Body of pancreas (tissue), 4 donors: ENCODE results near the gene AJAP1. TPM values are rescaled to one million over a fixed set of nuclear protein-coding genes. Genes with fewer than 3 reads are reported as not detected.

Experiments used
- ATAC-seq: fragments of 150-250 bp; one replicate; pipeline ENCODE4 v1.9.1; 2016
- DNase-seq, 4 donors: peaks; one replicate each; pipeline ENCODE4 v3.0.0-alpha.2; 2019
- H3K27ac ChIP-seq, 4 donors: fragments of 200-600 bp; sonication (generic); 1 replicate in 3 of 4; 2 replicates in 1 of 4; pipeline versions ENCODE4 v1.5.1 to v1.6.1; 2016 to 2019; ENCODE audit warnings: mild to moderate bottlenecking in 1 of 4, mixed read lengths in 1 of 4, moderate library complexity in 1 of 4
- H3K27me3 ChIP-seq, 2 donors: fragments of 200-600 bp; sonication (generic); one replicate each; pipeline ENCODE4 v1.6.0; 2016; ENCODE audit warnings: mild to moderate bottlenecking in 1 of 2
- H3K36me3 ChIP-seq, 2 donors: fragments of 200-600 bp; sonication (generic); replicated peaks in 1 of 2; 2 replicates each; pipeline ENCODE4 v1.5.1; 2016; ENCODE audit warnings: low read depth in 2 of 2; ENCODE audit not compliant: insufficient read depth in 1 of 2
- H3K4me1 ChIP-seq: fragments of 200-600 bp; sonication (generic); one replicate; pipeline ENCODE4 v1.6.0; 2016
- H3K4me3 ChIP-seq, 2 donors: fragments of 200-600 bp; sonication (generic); 1 replicate in 1 of 2; 2 replicates in 1 of 2; pipeline ENCODE4 v1.5.1; 2016 to 2019
- H3K9me3 ChIP-seq, 3 donors: fragments of 200-600 bp; sonication (generic); 1 replicate in 2 of 3; 2 replicates in 1 of 3; pipeline ENCODE4 v1.5.1; 2016
- POLR2A ChIP-seq, 3 donors: fragments of 450-650 bp; IDR thresholded peaks; one replicate each; pipeline ENCODE4 v1.6.1; 2016; ENCODE audit warnings: antibody characterized with exemption in 3 of 3, mild to moderate bottlenecking in 2 of 3
- WGBS, 2 donors: methylation state at CpG; one replicate each; pipeline ENCODE4 v1.1.5; 2017; 5-methylcytosine and 5-hydroxymethylcytosine counted together
- intact Hi-C: fragments of 100-400 bp; cut with DNase I; formaldehyde crosslinking; loops from one replicate; pipeline ENCODE4 v1.15.1; 2023
- total RNA-seq, 2 donors: library from RNA; depleted of rRNA; stranded (reverse); fragments of >200 nt; gene quantifications; one replicate each; pipeline ENCODE4 v1.1.0, GENCODE V29; 2016
- TF ChIP-seq, protein P1 (sequence below), 7 experiments: fragments of 450-650 bp in 4 of 7; fragments of 200-600 bp in 3 of 7; sonication (generic) in 3 of 7; IDR thresholded peaks; one replicate each; pipeline ENCODE4 v1.5.1; 2016 to 2019; ENCODE audit warnings: antibody characterized with exemption in 7 of 7

Gene AJAP1
- total RNA-seq, 2 donors from 2014 or later, result 0.66 to 2.9 TPM

DNA sequence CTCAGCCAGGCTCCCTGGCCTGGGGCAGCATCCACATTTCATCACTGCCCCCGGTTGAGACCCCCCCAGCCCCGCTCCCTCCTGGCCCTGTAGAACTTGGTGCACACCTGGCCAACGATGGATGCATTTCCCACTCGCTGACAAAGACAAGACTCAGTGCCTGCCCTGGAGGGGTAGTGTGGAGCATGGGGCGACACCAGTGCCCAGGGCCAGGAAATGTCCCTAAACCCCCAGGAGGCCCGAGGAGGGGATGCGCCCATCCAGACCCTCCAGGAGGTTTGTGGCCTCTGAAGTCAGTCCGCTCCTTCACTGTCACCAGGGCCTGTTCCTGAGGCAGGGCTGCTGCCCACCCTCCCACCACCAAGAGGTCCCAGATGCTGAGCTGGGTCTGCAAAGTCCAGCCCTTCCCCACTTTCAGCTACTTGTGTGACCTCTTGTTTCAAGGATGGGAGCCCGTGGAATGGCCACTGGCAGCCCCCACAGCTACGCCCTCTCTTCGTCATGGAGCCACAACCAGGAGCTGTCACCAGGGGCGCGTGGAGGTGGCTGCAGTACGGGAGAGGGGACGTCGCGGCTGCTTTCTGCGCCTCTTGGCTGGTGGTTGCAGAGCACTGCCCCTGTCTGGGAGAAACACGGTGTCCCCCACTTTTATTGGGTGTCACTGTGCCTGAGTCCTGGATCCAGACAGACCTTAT is 35.7 kb downstream of the AJAP1 start:
- Histone ChIP-seq H3K4me1 (no peaks in the 10 kb centered on the region), H3K27me3 (no peaks in the 10 kb centered on the region), H3K27ac (no peak overlapping the region), H3K36me3 (no peaks in the 10 kb centered on the region), H3K9me3 (no peaks in the 10 kb centered on the region), H3K4me3 (no peak overlapping the region)
- no peak for ATAC-seq
- intact Hi-C loops, result no loop called here
- no peak for DNase-seq
- no peak for TF ChIP-seq POLR2A (IDR thresholded peaks at IDR 0.05)
- TF ChIP-seq, protein P1, sequence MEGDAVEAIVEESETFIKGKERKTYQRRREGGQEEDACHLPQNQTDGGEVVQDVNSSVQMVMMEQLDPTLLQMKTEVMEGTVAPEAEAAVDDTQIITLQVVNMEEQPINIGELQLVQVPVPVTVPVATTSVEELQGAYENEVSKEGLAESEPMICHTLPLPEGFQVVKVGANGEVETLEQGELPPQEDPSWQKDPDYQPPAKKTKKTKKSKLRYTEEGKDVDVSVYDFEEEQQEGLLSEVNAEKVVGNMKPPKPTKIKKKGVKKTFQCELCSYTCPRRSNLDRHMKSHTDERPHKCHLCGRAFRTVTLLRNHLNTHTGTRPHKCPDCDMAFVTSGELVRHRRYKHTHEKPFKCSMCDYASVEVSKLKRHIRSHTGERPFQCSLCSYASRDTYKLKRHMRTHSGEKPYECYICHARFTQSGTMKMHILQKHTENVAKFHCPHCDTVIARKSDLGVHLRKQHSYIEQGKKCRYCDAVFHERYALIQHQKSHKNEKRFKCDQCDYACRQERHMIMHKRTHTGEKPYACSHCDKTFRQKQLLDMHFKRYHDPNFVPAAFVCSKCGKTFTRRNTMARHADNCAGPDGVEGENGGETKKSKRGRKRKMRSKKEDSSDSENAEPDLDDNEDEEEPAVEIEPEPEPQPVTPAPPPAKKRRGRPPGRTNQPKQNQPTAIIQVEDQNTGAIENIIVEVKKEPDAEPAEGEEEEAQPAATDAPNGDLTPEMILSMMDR (IDR thresholded peaks at IDR 0.05), result no peak
- 79 to 85% methylated on average over 13 to 19 of the region's 19 CpGs for WGBS, 2 donors

DNA sequence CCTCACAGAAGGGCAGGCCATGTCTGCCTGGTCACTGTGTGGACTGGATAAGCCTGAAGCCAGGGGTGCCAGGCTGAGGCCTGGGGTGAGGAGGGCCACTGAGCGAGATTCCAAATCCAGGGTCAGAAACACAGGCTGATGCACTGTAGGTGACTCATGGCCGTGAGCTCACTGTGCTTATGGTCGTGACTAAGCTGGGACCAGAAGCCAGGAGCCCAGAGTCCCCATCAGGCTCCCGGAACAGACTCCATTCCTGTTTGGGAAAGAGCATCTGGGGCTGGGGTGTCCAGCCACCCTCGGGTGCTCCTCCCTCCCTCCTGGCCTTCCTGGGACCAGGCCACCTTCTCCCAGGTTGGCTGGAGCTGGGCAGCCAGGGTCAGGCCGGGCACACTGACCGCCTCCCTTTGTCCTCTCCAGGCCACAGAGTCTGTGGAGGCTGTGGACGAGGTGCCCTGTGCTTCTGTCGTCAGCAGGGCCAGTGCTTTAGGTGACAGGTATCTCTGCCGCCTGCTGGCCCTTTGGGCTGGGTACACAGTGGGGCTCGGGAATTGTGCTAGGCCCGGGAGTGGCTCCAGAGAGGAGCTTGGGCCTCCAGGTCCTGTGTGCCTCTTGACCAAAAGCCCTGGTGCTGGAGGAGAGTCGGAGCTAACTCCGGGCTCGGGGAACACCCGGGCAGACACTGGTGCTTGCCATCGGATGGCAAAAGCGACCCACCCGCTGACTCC is 36.7 kb downstream of the AJAP1 start:
- 71 to 77% methylated on average over 13 to 19 of the region's 19 CpGs for WGBS, 2 donors
- intact Hi-C loops, result no loop called here
- Histone ChIP-seq H3K4me3 (no peak overlapping the region), H3K36me3 (no peaks in the 10 kb centered on the region), H3K9me3 (no peaks in the 10 kb centered on the region), H3K4me1 (no peaks in the 10 kb centered on the region), H3K27me3 (no peaks in the 10 kb centered on the region), H3K27ac (no peak overlapping the region)
- DNase-seq, result no peak
- no peak for TF ChIP-seq POLR2A (IDR thresholded peaks at IDR 0.05)
- TF ChIP-seq, protein P1 (IDR thresholded peaks at IDR 0.05), result no peak
- ATAC-seq, result no peak

DNA sequence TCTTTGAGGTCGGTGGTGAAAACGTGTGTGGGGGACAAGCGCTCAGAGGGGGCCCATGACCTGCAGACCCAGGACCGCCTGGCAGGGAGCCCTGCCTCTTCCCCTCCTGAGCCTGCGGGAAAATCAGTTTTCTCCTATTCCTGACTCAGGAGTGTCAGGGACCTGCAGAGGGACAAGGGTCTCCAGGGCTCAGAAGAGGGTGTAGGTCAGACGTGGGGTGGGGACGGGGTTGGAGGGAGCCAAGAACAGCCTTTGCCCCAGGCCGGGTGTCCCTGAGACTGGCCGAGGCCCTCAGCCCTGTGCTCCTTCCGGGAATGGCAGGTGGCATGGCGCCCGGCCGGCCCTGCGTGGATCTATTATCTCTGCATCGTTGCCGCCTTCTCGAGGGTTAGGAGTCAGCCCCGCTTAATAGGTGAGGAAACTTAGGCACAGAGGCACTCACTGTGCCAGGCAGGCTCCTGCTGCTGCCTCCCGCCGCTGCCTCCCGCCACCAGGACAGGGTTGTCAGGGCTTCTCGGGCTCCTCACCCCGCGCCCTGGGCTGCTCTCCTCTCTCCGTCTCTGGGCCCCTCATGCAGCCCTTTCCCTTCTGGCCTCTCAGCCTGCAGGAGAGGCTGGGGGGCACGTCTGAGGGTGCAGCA is 37.5 kb downstream of the AJAP1 start:
- Histone ChIP-seq H3K4me3 (no peak overlapping the region), H3K36me3 (no peaks in the 10 kb centered on the region), H3K27ac (no peak overlapping the region), H3K27me3 (no peaks in the 10 kb centered on the region), H3K9me3 (no peaks in the 10 kb centered on the region), H3K4me1 (no peaks in the 10 kb centered on the region)
- intact Hi-C loops, result no loop called here
- TF ChIP-seq, protein P1 (IDR thresholded peaks at IDR 0.05), result no peak
- no peak for TF ChIP-seq POLR2A (IDR thresholded peaks at IDR 0.05)
- no peak for ATAC-seq
- 59 to 81% methylated on average over 23 to 26 of the region's 26 CpGs for WGBS, 2 donors
- DNase-seq, result no peak

DNA sequence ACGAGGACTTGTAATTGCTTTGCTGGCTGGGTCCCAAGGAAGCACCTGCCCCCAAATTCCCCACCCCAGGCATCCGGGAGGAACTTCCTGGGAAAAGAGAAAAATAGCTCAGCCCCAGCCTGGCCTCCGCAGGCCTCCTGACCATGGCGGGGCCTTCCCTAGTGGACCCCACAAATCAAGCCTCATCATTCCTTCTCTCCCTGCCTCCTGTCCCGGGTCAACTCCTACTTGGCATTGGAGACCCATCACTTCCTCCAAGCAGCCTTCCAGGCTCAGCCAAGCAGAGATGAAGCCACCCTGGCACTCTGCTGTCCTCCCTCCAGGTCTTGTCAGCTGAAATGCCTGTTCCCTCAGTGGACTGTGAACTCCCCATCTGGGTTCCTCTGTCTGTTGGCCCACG is 38.0 kb downstream of the AJAP1 start:
- H3K27me3 ChIP-seq, result no peaks in the 10 kb centered on the region
- no peak overlapping the region for H3K27ac ChIP-seq
- TF ChIP-seq, protein P1 (IDR thresholded peaks at IDR 0.05), result no peak
- no peak for TF ChIP-seq POLR2A (IDR thresholded peaks at IDR 0.05)
- H3K9me3 ChIP-seq, result no peaks in the 10 kb centered on the region
- H3K36me3 ChIP-seq, result no peaks in the 10 kb centered on the region
- no peak overlapping the region for H3K4me3 ChIP-seq
- intact Hi-C loops, result no loop called here
- no peaks in the 10 kb centered on the region for H3K4me1 ChIP-seq
- 66 to 75% methylated on average over 5 to 6 of the region's 6 CpGs for WGBS, 2 donors
- no peak for DNase-seq
- no peak for ATAC-seq
